Neural cell (in vitro differentiated cells): ENCODE measurements around the gene COG6.

Experiments
- CTCF ChIP-seq: fragments of 450-650 bp; IDR thresholded peaks from 2 replicates; pipeline ENCODE4 v1.5.1; 2014; ENCODE audit warnings: antibody characterized with exemption, mild to moderate bottlenecking, moderate library complexity; ENCODE audit not compliant: poor library complexity, severe bottlenecking
- EZH2 ChIP-seq: fragments of 200-600, 300-800 bp; shearing (Covaris generic), sonication (generic); IDR thresholded peaks from 2 replicates; pipeline ENCODE4 v1.6.1; 2014; ENCODE audit warnings: antibody characterized with exemption, low read length, borderline replicate concordance, mild to moderate bottlenecking; ENCODE audit not compliant: insufficient read depth, poor library complexity, severe bottlenecking
- MXI1 ChIP-seq: fragments of 450-650 bp; conservative IDR thresholded peaks from 2 replicates; pipeline ENCODE4 v1.6.1; 2014; ENCODE audit warnings: antibody characterized with exemption, mild to moderate bottlenecking; ENCODE audit not compliant: poor library complexity, severe bottlenecking
- TF ChIP-seq, protein P1 (sequence below): IDR thresholded peaks from 2 replicates; pipeline ENCODE4 v1.6.1; 2012; ENCODE audit warnings: borderline replicate concordance

DNA sequence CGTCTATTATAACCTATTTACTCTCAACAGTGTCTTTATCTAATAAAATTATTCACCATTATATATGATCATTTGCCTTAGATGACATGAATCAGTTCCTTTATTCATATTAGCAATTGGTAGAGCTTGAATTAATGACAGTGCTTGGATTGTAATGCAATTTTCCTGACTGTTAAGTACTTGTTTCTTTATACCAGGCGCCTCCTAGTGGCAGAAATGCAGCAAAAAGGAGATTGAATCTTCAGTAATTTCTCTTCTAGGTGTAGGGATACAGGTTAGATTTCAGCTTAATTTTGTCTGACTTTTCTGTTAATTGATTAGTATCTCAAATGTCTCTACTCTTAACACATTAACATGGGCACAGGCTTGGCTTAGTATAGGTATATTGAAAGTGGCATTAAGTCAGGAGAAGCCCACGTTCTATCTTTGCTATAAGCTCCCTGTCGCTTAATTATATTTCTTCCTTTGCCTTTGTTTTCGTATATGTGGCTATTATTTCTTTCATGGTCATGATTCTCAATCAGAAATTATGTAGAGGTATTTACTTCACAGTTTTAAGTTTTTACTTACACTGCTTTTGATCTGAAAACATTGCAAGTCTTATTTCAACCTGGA lies 43.3 kb upstream of the COG6 start:
- TF ChIP-seq CTCF (peak; percentile 91), MXI1 (no peak), EZH2 (no peak)
- TF ChIP-seq, protein P1, sequence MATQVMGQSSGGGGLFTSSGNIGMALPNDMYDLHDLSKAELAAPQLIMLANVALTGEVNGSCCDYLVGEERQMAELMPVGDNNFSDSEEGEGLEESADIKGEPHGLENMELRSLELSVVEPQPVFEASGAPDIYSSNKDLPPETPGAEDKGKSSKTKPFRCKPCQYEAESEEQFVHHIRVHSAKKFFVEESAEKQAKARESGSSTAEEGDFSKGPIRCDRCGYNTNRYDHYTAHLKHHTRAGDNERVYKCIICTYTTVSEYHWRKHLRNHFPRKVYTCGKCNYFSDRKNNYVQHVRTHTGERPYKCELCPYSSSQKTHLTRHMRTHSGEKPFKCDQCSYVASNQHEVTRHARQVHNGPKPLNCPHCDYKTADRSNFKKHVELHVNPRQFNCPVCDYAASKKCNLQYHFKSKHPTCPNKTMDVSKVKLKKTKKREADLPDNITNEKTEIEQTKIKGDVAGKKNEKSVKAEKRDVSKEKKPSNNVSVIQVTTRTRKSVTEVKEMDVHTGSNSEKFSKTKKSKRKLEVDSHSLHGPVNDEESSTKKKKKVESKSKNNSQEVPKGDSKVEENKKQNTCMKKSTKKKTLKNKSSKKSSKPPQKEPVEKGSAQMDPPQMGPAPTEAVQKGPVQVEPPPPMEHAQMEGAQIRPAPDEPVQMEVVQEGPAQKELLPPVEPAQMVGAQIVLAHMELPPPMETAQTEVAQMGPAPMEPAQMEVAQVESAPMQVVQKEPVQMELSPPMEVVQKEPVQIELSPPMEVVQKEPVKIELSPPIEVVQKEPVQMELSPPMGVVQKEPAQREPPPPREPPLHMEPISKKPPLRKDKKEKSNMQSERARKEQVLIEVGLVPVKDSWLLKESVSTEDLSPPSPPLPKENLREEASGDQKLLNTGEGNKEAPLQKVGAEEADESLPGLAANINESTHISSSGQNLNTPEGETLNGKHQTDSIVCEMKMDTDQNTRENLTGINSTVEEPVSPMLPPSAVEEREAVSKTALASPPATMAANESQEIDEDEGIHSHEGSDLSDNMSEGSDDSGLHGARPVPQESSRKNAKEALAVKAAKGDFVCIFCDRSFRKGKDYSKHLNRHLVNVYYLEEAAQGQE, result no peak
